Osteoblast (primary cell): Measurements from ENCODE around the gene TAF10. TPM values are rescaled to one million over a fixed set of nuclear protein-coding genes. Genes with fewer than 3 reads are reported as not detected.

Source experiments
- DNase-seq: peaks from one replicate; pipeline ENCODE4 v3.0.0; 2011; ENCODE audit warnings: low spot score, mixed read lengths; ENCODE audit not compliant: insufficient read length; ENCODE audit errors: missing footprints
- H2AFZ ChIP-seq: 2 replicates; pipeline ENCODE4 v1.6.0; 2011; ENCODE audit warnings: mild to moderate bottlenecking, low read length
- H3K27ac ChIP-seq: 2 replicates; pipeline ENCODE4 v1.5.1; 2011; ENCODE audit warnings: mild to moderate bottlenecking, low read depth, low read length, moderate library complexity
- H3K27me3 ChIP-seq: 2 replicates; pipeline ENCODE4 v1.6.0; 2012; ENCODE audit warnings: mild to moderate bottlenecking, control low read depth, inconsistent platforms, low read length, moderate library complexity; ENCODE audit not compliant: insufficient read depth
- H3K36me3 ChIP-seq: 2 replicates; pipeline ENCODE4 v1.5.1; 2011; ENCODE audit warnings: mild to moderate bottlenecking, low read length, control low read depth, moderate library complexity; ENCODE audit not compliant: insufficient read depth
- H3K4me1 ChIP-seq: 2 replicates; pipeline ENCODE4 v1.5.1; 2011; ENCODE audit warnings: mild to moderate bottlenecking, low read length, control low read depth, moderate library complexity; ENCODE audit not compliant: insufficient read depth
- H3K4me2 ChIP-seq: 2 replicates; pipeline ENCODE4 v1.6.0; 2011; ENCODE audit warnings: mild to moderate bottlenecking, low read length; ENCODE audit not compliant: insufficient read depth
- H3K4me3 ChIP-seq: fragments of 200-600 bp; sonication (generic); 3 replicates; pipeline ENCODE4 v1.5.1; 2012; ENCODE audit warnings: mild to moderate bottlenecking, low read length, inconsistent platforms; ENCODE audit not compliant: insufficient read depth
- H3K79me2 ChIP-seq: 2 replicates; pipeline ENCODE4 v1.6.0; 2012; ENCODE audit warnings: mild to moderate bottlenecking, low read length, control low read depth, inconsistent platforms; ENCODE audit not compliant: insufficient read depth
- H3K9me3 ChIP-seq: 2 replicates; pipeline ENCODE4 v1.5.1; 2011; ENCODE audit warnings: low read depth, low read length, control low read depth
- H4K20me1 ChIP-seq: 2 replicates; pipeline ENCODE4 v1.6.0; 2012; ENCODE audit warnings: mild to moderate bottlenecking, low read length, control low read depth; ENCODE audit not compliant: insufficient read depth
- CTCF ChIP-seq: IDR thresholded peaks from 2 replicates; pipeline ENCODE4 v1.5.1; 2011; ENCODE audit warnings: mild to moderate bottlenecking, low read depth, low read length, moderate library complexity; ENCODE audit errors: extremely low read depth
- total RNA-seq: library from RNA; depleted of rRNA; stranded (reverse); fragments of >200 nt; gene quantifications from 2 replicates; pipeline ENCODE4 v1.2.3, GENCODE V29; 2012

Gene TAF10
- 23.5 and 28.0 TPM in 2 replicates for total RNA-seq

GRCh38 chr11:6612213-6613041 lies at the start of gene TAF10:
TSS of gene TAF10 (minus strand) at chr11:6612216. CDS start at chr11:6612189, 27 bp downstream.
- H2AFZ ChIP-seq = peak within 1 kb of the TSS; percentile 89
- peaks cover 12% of the 10 kb centered on the region for H4K20me1 ChIP-seq
- DNase-seq = peak; percentile 98
- peak within 1 kb of the TSS; percentile 93 for H3K27ac ChIP-seq
- H3K9me3 ChIP-seq = no peaks in the 10 kb centered on the region
- H3K4me3 ChIP-seq = peak within 1 kb of the TSS; percentile 78
- H3K27me3 ChIP-seq = no peaks in the 10 kb centered on the region
- peaks cover 65% of the 10 kb centered on the region for H3K36me3 ChIP-seq
- H3K4me2 ChIP-seq = peak within 1 kb of the TSS; percentile 99
- H3K4me1 ChIP-seq = peaks cover 52% of the 10 kb centered on the region
- peaks cover 53% of the 10 kb centered on the region for H3K79me2 ChIP-seq
- peak; percentile 47 for TF ChIP-seq CTCF

- H3K27me3 ChIP-seq = peaks cover 41% of the 10 kb centered on the region
- no peak for TF ChIP-seq CTCF
- no peak for DNase-seq
These were observed 48.7 kb upstream of the TAF10 start for GRCh38 chr11:6660712-6661111.

GRCh38 chr11:6658647-6659046 lies 46.6 kb upstream of the TAF10 start:
- Histone ChIP-seq H3K9me3 (no peaks in the 10 kb centered on the region), H3K4me3 (no peak overlapping the region), H3K27me3 (peaks cover 56% of the 10 kb centered on the region), H3K79me2 (no peaks in the 10 kb centered on the region), H3K4me2 (no peak overlapping the region), H3K27ac (no peak overlapping the region), H3K4me1 (peaks cover 4% of the 10 kb centered on the region), H2AFZ (no peak overlapping the region), H3K36me3 (no peaks in the 10 kb centered on the region), H4K20me1 (no peaks in the 10 kb centered on the region)
- no peak for TF ChIP-seq CTCF
- DNase-seq = no peak

More at GRCh38 chr11:6660712-6661111, 48.7 kb upstream of the TAF10 start:
- Histone ChIP-seq H2AFZ (no peak overlapping the region), H3K27ac (no peak overlapping the region), H3K4me2 (no peak overlapping the region), H3K4me3 (no peak overlapping the region), H3K9me3 (no peaks in the 10 kb centered on the region), H3K79me2 (no peaks in the 10 kb centered on the region), H4K20me1 (no peaks in the 10 kb centered on the region), H3K36me3 (no peaks in the 10 kb centered on the region), H3K4me1 (peaks cover 4% of the 10 kb centered on the region)

- Histone ChIP-seq H3K27ac (no peak overlapping the region), H3K4me3 (no peak overlapping the region)
- DNase-seq = no peak
These were observed 45.3 kb upstream of the TAF10 start for GRCh38 chr11:6657346-6657745.

More at GRCh38 chr11:6657346-6657745, 45.3 kb upstream of the TAF10 start:
- TF ChIP-seq CTCF = no peak
- Histone ChIP-seq H3K4me1 (peaks cover 4% of the 10 kb centered on the region), H3K9me3 (no peaks in the 10 kb centered on the region), H3K36me3 (no peaks in the 10 kb centered on the region), H3K27me3 (peaks cover 67% of the 10 kb centered on the region), H2AFZ (no peak overlapping the region), H3K4me2 (no peak overlapping the region), H4K20me1 (no peaks in the 10 kb centered on the region), H3K79me2 (no peaks in the 10 kb centered on the region)
